Activated T-cell treated with anti-CD3 and anti-CD28 coated beads, Interleukin-2, amount 50 U/mL, for 24 hours (primary cell): ENCODE data around the gene UFSP2.

Experiments used
- DNase-seq: peaks from one replicate; pipeline ENCODE4 v3.0.0-alpha.2; 2020
- H3K27ac Mint-ChIP-seq: 2 replicates; pipeline ENCODE4 v1.8.0; 2020; ENCODE audit warnings: mild to moderate bottlenecking, mixed read lengths
- H3K27me3 Mint-ChIP-seq: 2 replicates; pipeline ENCODE4 v1.8.0; 2020; ENCODE audit warnings: mixed read lengths
- H3K36me3 Mint-ChIP-seq: 2 replicates; pipeline ENCODE4 v1.8.0; 2020; ENCODE audit warnings: low read depth, mixed read lengths
- H3K4me1 Mint-ChIP-seq: 2 replicates; pipeline ENCODE4 v1.8.0; 2020; ENCODE audit warnings: low read depth, mixed read lengths
- H3K4me3 Mint-ChIP-seq: 2 replicates; pipeline ENCODE4 v1.8.0; 2020; ENCODE audit warnings: mild to moderate bottlenecking, moderate library complexity, mixed read lengths
- H3K9me3 Mint-ChIP-seq: 2 replicates; pipeline ENCODE4 v1.8.0; 2020; ENCODE audit warnings: mixed read lengths

The UFSP2 gene

DNA sequence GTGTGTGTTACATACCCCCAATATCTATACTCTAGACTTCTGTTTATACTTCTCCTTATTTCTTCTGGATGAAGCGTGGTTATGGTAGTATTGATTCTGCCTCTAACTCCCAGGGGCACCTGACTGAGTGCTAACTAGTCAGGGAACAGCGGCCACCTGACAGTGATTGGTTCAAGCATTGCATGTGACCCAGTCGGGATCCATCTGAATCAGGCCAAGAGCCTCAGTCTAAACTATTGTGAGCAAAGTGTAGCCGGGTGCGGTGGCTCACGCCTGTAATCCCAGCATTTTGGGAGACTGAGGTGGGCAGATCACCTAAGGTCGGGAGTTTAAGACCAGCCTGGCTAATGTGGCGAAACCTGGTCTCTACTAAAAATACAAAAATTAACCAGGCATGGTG, 35.8 kb upstream of the UFSP2 start:
- no peak for DNase-seq
- Mint-ChIP-seq H3K9me3 (no peaks in the 10 kb centered on the region), H3K4me1 (no peaks in the 10 kb centered on the region), H3K27me3 (peaks cover 6% of the 10 kb centered on the region), H3K36me3 (no peaks in the 10 kb centered on the region), H3K27ac (no peak overlapping the region), H3K4me3 (no peak overlapping the region)

DNA sequence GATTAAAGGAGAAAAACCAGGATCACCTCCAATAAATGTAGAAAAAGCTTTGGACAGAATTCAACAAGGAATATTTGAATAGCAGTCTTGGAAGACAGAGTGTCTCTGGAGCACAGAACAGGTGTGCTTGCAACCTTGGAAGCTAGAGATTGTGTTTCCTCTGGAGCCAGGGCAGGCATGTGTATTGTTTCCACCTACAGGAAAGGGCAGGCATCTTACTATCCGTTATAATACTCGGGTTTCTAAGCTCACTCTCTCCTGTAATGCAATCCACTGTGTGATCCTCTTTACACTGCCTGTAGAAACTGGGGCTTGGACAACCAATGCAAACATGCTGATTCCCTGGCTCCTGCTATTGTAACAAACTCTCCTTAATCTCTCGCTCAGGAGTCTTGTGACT, 31.4 kb upstream of the UFSP2 start:
- no peaks in the 10 kb centered on the region for H3K9me3 Mint-ChIP-seq
- H3K4me1 Mint-ChIP-seq: no peaks in the 10 kb centered on the region
- no peak overlapping the region for H3K4me3 Mint-ChIP-seq
- DNase-seq: no peak
- no peaks in the 10 kb centered on the region for H3K36me3 Mint-ChIP-seq
- H3K27ac Mint-ChIP-seq: no peak overlapping the region
- H3K27me3 Mint-ChIP-seq: peaks cover 7% of the 10 kb centered on the region

- no peaks in the 10 kb centered on the region for H3K36me3 Mint-ChIP-seq
- H3K27ac Mint-ChIP-seq: no peak overlapping the region
- DNase-seq: no peak
- no peaks in the 10 kb centered on the region for H3K9me3 Mint-ChIP-seq
- H3K27me3 Mint-ChIP-seq: peaks cover 11% of the 10 kb centered on the region
- H3K4me3 Mint-ChIP-seq: no peak overlapping the region
- H3K4me1 Mint-ChIP-seq: no peaks in the 10 kb centered on the region
Observed at GRCh38 chr4:185456131-185456530, 30.4 kb upstream of the UFSP2 start.

- Mint-ChIP-seq H3K36me3 (no peaks in the 10 kb centered on the region), H3K27ac (no peak overlapping the region), H3K4me1 (no peaks in the 10 kb centered on the region), H3K9me3 (no peaks in the 10 kb centered on the region), H3K4me3 (no peak overlapping the region), H3K27me3 (peaks cover 6% of the 10 kb centered on the region)
- no peak for DNase-seq
Observed at GRCh38 chr4:185445209-185445608, 19.4 kb upstream of the UFSP2 start.

GRCh38 chr4:185441479-185441878, 15.7 kb upstream of the UFSP2 start:
- no peak overlapping the region for H3K4me3 Mint-ChIP-seq
- H3K27me3 Mint-ChIP-seq: no peaks in the 10 kb centered on the region
- H3K27ac Mint-ChIP-seq: no peak overlapping the region
- H3K4me1 Mint-ChIP-seq: no peaks in the 10 kb centered on the region
- no peak for DNase-seq
- H3K9me3 Mint-ChIP-seq: no peaks in the 10 kb centered on the region
- H3K36me3 Mint-ChIP-seq: no peaks in the 10 kb centered on the region

DNA sequence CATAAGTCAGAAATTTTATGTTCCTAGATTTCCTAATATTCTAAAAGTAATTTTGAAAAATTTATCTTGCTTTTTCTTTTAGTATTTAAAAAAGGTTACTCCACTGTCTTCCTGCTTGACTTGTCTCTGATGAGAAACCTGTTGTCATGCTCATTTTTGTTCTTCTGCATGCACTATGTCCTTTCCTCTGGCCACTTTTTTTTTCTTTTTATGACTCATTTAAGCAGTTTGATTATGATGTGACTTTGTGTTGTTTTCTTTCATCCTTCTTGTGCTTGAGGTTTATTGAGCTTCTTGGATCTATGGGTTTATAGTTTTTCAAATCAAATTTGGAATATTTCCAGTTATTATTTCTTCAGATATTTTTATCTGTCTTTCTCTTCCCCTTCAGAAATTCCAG, 12.0 kb upstream of the UFSP2 start:
- Mint-ChIP-seq H3K4me3 (no peak overlapping the region), H3K4me1 (no peaks in the 10 kb centered on the region), H3K27ac (no peak overlapping the region), H3K27me3 (peaks cover 2% of the 10 kb centered on the region), H3K9me3 (no peaks in the 10 kb centered on the region), H3K36me3 (no peaks in the 10 kb centered on the region)
- no peak for DNase-seq

- H3K27ac Mint-ChIP-seq: no peak overlapping the region
- H3K36me3 Mint-ChIP-seq: no peaks in the 10 kb centered on the region
- DNase-seq: no peak
- H3K9me3 Mint-ChIP-seq: no peaks in the 10 kb centered on the region
- H3K4me3 Mint-ChIP-seq: no peak overlapping the region
- no peaks in the 10 kb centered on the region for H3K4me1 Mint-ChIP-seq
- H3K27me3 Mint-ChIP-seq: peaks cover 2% of the 10 kb centered on the region
Observed at GRCh38 chr4:185435466-185435865, 9.7 kb upstream of the UFSP2 start.

DNA sequence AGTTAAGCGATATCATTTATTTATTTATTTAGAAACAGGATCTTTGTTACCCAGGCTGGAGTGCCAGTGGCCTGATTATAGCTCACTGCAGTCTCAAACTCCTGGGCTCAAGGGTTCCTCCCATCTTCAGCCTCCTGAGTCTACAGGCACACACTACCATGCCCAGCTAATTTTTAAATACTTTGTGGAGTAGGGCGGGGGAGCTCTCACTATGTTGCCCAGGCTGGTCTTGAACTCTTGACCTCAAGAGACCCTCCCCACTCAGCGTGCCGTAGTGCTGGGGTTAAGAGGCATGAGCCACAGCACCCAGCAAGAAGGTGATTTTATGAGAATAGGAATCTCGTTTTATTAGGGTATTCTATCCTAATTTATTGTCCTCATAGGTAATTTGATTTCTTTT, 3.9 kb upstream of the UFSP2 start:
- Mint-ChIP-seq H3K27ac (no peak overlapping the region), H3K36me3 (peaks cover 12% of the 10 kb centered on the region), H3K27me3 (peaks cover 3% of the 10 kb centered on the region), H3K4me3 (no peak overlapping the region), H3K4me1 (peaks cover 9% of the 10 kb centered on the region), H3K9me3 (no peaks in the 10 kb centered on the region)
- DNase-seq: no peak

DNA sequence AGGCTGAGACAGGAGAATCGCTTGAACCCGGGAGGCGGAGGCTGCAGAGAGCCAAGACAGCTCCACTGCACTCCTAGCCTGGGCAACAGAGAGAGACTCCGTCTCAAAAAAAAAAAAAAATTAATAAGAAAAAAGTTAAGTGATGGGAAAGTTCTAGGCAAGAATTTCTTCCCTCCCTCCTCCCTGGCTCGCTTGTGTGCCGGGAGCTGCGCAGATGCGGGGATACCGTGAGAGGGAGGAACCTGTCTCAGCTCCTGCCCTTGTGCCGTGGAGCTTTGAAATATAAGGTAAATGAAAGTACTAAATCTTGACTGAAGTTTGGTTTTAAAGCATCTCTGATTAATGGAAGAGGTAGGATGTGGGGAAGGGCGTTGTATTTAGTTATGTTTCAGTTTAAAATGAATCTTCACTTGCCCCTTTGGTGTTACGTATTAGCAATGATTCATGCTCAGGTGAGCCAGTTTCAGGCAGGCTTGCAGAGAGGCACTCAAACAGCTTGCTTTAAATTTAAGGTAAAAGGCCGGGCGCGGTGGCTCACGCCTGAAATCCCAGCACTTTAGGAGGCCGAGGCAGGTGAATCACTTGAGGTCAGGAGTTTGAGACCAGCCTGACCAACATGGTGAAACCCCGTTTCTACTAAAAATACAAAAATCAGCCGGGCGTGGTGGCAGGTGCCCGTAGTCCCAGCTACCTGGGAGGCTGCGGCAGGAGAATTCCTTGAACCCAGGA, 1.4 kb upstream of the UFSP2 start:
- H3K27me3 Mint-ChIP-seq: peaks cover 3% of the 10 kb centered on the region
- peaks cover 20% of the 10 kb centered on the region for H3K36me3 Mint-ChIP-seq
- H3K27ac Mint-ChIP-seq: no peak overlapping the region
- H3K4me3 Mint-ChIP-seq: peak overlapping the region; percentile 22
- peaks cover 24% of the 10 kb centered on the region for H3K4me1 Mint-ChIP-seq
- no peaks in the 10 kb centered on the region for H3K9me3 Mint-ChIP-seq
- no peak for DNase-seq

DNA sequence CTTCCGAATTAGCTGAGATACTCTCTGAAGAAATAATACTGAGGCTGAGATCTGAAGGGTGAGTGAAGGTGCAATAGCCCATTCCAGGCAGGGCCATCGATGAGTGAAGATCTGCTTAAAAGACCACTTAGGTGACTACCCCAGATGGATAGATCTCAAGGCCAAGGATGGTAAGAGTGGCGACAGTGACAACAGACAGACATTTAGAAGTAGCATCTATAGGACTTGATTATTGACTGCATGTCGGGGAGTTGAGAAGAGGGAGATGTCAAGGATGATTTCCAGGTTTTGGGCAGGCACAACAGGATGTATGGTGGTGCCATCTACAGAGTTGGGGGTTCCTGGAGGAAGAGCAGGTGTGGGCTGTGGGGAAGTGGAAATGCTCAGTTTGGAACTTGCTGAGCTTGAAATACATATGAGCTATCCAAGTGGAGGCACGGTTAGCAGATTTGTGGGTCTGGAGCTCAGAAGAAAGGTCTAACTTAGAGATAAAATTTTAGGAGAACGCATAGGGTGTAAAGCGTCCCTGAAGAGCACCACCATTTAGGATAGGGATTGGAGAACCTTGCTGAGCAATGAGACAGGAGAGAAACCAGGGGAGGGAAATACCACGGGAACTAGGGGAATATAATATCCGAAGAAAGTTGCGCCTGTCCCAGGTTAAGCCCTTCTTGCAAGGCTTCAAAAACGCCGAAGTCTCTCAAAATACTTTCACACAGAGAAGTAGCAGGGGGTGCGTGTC, 688 bp downstream of the UFSP2 start:
- Mint-ChIP-seq H3K27me3 (peaks cover 3% of the 10 kb centered on the region), H3K4me1 (peaks cover 35% of the 10 kb centered on the region), H3K27ac (peak overlapping the region; percentile 100), H3K9me3 (no peaks in the 10 kb centered on the region), H3K4me3 (peak overlapping the region; percentile 83), H3K36me3 (peaks cover 39% of the 10 kb centered on the region)
- peak; percentile 37 for DNase-seq

GRCh38 chr4:185421366-185422124, 4.2 kb downstream of the UFSP2 start:
- Mint-ChIP-seq H3K27ac (no peak overlapping the region), H3K36me3 (peaks cover 69% of the 10 kb centered on the region), H3K9me3 (no peaks in the 10 kb centered on the region), H3K4me1 (peaks cover 39% of the 10 kb centered on the region), H3K4me3 (no peak overlapping the region), H3K27me3 (no peaks in the 10 kb centered on the region)
- no peak for DNase-seq

DNA sequence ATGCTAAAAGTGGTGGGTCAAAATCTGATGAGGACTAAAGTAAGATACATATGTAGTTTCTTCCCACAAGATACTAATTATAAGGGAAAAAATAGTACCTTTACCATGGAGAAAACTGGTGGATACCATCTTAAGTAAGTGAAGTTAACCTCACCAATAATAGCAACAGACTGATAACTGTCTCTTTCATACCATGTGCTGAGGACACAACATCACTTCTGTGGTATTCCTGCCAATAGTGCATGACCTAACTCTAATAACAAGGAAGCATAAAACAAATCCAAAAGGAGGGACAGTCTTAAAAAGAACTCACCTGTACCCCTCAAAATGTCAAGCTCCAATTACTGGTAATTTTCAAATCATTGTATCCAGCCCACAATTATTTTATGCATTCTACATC, 8.8 kb downstream of the UFSP2 start:
- H3K36me3 Mint-ChIP-seq: peaks cover 83% of the 10 kb centered on the region
- H3K9me3 Mint-ChIP-seq: no peaks in the 10 kb centered on the region
- peaks cover 15% of the 10 kb centered on the region for H3K4me1 Mint-ChIP-seq
- DNase-seq: no peak
- H3K4me3 Mint-ChIP-seq: no peak overlapping the region
- H3K27ac Mint-ChIP-seq: no peak overlapping the region
- H3K27me3 Mint-ChIP-seq: no peaks in the 10 kb centered on the region

DNA sequence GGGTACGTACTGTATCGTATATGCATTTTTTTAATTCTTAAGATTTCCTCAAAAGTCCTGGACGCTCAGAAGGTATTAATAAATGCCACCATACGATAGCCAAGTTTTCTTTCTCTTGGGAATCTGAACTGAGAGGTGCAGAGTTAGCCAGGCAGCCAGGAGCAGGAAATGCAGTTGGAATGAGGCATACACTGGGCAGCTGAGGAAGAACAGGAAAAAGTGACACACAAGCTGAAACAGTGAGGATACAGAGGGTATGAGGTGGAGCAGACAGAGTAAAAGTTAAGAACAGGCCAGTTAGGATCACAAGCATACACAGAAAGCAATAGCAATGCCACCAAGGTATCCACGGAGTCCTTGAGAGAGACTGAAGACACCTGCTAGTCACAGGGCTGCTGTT, 13.4 kb downstream of the UFSP2 start:
- no peak for DNase-seq
- Mint-ChIP-seq H3K4me1 (no peaks in the 10 kb centered on the region), H3K27me3 (no peaks in the 10 kb centered on the region), H3K36me3 (peaks cover 74% of the 10 kb centered on the region), H3K4me3 (no peak overlapping the region), H3K27ac (no peak overlapping the region), H3K9me3 (no peaks in the 10 kb centered on the region)

GRCh38 chr4:185411849-185412248, 13.9 kb downstream of the UFSP2 start:
- Mint-ChIP-seq H3K36me3 (peaks cover 68% of the 10 kb centered on the region), H3K4me1 (no peaks in the 10 kb centered on the region)
- no peak for DNase-seq

DNA sequence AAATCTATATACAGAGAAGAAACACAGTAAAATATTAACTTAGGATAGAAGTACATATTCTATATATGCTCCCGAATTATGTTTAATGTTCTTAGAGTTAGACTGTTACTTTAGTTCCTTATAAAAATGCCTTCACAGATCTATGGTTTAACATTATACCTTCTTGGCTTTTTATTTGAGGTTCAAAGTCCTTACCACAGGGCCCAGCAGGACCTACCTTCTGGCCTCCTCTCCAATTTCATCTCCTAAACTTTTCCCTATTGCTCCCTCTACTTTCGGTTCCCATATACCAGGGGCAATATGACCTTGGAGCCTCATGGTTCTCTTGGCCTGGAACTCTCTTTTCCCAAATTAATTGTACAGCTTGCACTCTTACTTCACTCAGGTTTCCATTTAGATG, 17.3 kb downstream of the UFSP2 start:
- H3K27ac Mint-ChIP-seq: no peak overlapping the region
- no peak for DNase-seq
- no peak overlapping the region for H3K4me3 Mint-ChIP-seq
- peaks cover 72% of the 10 kb centered on the region for H3K36me3 Mint-ChIP-seq
- H3K4me1 Mint-ChIP-seq: peaks cover 11% of the 10 kb centered on the region
- H3K9me3 Mint-ChIP-seq: no peaks in the 10 kb centered on the region
- H3K27me3 Mint-ChIP-seq: no peaks in the 10 kb centered on the region

More at GRCh38 chr4:185411849-185412248, 13.9 kb downstream of the UFSP2 start:
- H3K27me3 Mint-ChIP-seq: no peaks in the 10 kb centered on the region
- H3K9me3 Mint-ChIP-seq: no peaks in the 10 kb centered on the region
- H3K27ac Mint-ChIP-seq: no peak overlapping the region
- no peak overlapping the region for H3K4me3 Mint-ChIP-seq
